Thyroid gland (tissue), 4 donors: Measurements from ENCODE around the gene API5. TPM values are rescaled to one million over a fixed set of nuclear protein-coding genes. Genes with fewer than 3 reads are reported as not detected.

ENCODE experiments used
- DNase-seq, 2 donors: peaks; one replicate each; pipeline ENCODE4 v3.0.0-alpha.2; 2019
- H3K27ac ChIP-seq, 3 donors: fragments of 200-600 bp; sonication (generic); 1 replicate in 2 of 3; 2 replicates in 1 of 3; pipeline ENCODE4 v1.5.1; 2016 to 2019; ENCODE audit warnings: mild to moderate bottlenecking in 1 of 3, moderate library complexity in 1 of 3
- H3K27me3 ChIP-seq: fragments of 200-600 bp; sonication (generic); one replicate; pipeline ENCODE4 v1.5.1; 2019
- H3K36me3 ChIP-seq, 2 donors: fragments of 200-600 bp; sonication (generic); one replicate each; pipeline ENCODE4 v1.5.1; 2016 to 2019
- H3K4me1 ChIP-seq, 2 donors: fragments of 200-600 bp; sonication (generic); one replicate each; pipeline ENCODE4 v1.5.1; 2017 to 2019
- H3K4me3 ChIP-seq, 3 donors: fragments of 200-600 bp; sonication (generic); replicated peaks in 1 of 3; 1 replicate in 2 of 3; 2 replicates in 1 of 3; pipeline ENCODE4 v1.5.1; 2016; ENCODE audit warnings: mild to moderate bottlenecking in 1 of 3
- H3K9me3 ChIP-seq: fragments of 200-600 bp; sonication (generic); one replicate; pipeline ENCODE4 v1.5.1; 2017
- POLR2A ChIP-seq, 2 donors: fragments of 450-650 bp; IDR thresholded peaks; one replicate each; pipeline ENCODE4 v1.6.1; 2017; ENCODE audit warnings: antibody characterized with exemption in 2 of 2, mild to moderate bottlenecking in 2 of 2, moderate library complexity in 1 of 2
- WGBS, 2 donors: methylation state at CpG; one replicate each; pipeline ENCODE4 v1.1.5; 2017; 5-methylcytosine and 5-hydroxymethylcytosine counted together
- intact Hi-C: fragments of 100-400 bp; cut with DNase I; formaldehyde crosslinking; loops from one replicate; pipeline ENCODE4 v1.15.1; 2023
- total RNA-seq, 4 donors: library from RNA; depleted of rRNA; stranded (reverse); fragments of >200 nt; gene quantifications; one replicate each; pipeline ENCODE4 v1.2.3, GENCODE V29; 2016
- TF ChIP-seq, protein P1 (sequence below), 6 experiments: fragments of 200-600 bp in 3 of 6; fragments of 450-650 bp in 3 of 6; sonication (generic) in 3 of 6; IDR thresholded peaks; one replicate each; pipeline ENCODE4 v1.5.1; 2016 to 2019; ENCODE audit warnings: antibody characterized with exemption in 6 of 6, mild to moderate bottlenecking in 2 of 6, inconsistent platforms in 1 of 6, moderate library complexity in 1 of 6

Gene API5
- total RNA-seq, 4 donors from 2014 or later, result 83.2 to 257 (median 143) TPM

DNA sequence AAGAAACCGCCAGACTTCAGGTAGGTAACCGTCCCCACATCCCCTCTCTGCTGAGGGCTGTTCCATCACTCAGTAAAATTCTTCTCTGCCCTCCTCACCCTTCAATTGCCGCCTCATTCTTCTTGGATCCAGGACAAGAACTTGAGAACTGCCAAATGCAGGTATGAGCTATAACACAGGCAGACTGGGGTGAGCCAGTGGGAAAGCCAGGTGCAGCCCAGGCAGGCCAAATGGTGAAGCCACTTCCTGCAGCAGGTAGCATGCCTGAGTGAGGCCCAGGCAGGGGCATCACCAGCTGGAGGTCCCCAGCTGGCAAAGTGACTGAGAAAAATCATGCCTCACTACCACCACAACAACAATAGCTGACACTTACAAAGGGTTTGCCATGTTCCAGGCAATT lies 22.4 kb upstream of the API5 start:
- 94 to 100% methylated on average over 3 of the region's 3 CpGs for WGBS, 2 donors
- no peaks in the 10 kb centered on the region for H3K36me3 ChIP-seq
- H3K9me3 ChIP-seq, result no peaks in the 10 kb centered on the region
- no peak for DNase-seq
- H3K27ac ChIP-seq, result no peak overlapping the region
- no peaks in the 10 kb centered on the region for H3K27me3 ChIP-seq
- no peaks in the 10 kb centered on the region for H3K4me1 ChIP-seq
- intact Hi-C loops, result no loop called here
- TF ChIP-seq, protein P1, sequence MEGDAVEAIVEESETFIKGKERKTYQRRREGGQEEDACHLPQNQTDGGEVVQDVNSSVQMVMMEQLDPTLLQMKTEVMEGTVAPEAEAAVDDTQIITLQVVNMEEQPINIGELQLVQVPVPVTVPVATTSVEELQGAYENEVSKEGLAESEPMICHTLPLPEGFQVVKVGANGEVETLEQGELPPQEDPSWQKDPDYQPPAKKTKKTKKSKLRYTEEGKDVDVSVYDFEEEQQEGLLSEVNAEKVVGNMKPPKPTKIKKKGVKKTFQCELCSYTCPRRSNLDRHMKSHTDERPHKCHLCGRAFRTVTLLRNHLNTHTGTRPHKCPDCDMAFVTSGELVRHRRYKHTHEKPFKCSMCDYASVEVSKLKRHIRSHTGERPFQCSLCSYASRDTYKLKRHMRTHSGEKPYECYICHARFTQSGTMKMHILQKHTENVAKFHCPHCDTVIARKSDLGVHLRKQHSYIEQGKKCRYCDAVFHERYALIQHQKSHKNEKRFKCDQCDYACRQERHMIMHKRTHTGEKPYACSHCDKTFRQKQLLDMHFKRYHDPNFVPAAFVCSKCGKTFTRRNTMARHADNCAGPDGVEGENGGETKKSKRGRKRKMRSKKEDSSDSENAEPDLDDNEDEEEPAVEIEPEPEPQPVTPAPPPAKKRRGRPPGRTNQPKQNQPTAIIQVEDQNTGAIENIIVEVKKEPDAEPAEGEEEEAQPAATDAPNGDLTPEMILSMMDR (IDR thresholded peaks at IDR 0.05), result no peak
- no peak for TF ChIP-seq POLR2A (IDR thresholded peaks at IDR 0.05)
- H3K4me3 ChIP-seq, result no peak overlapping the region

DNA sequence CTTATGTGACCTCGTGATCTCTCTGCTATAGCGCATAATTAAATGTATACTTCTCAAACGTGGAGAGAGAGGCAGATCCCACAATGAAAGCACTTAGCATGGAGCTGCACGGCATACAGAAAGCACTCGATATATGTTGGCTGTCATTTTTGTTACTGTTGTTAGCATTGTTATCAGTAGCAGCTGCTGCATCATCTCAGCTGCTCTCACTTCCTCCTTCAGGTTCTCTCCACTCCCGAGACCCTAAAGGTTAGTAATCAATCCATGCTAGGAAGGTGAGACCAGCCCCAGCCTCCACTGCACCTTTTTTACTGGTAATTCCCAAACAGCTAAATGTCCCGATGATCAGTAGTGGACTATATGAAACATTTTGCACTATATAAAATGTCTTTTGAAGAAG lies 13.4 kb upstream of the API5 start:
- 80 to 81% methylated on average over 7 of the region's 7 CpGs for WGBS, 2 donors
- intact Hi-C loops, result no loop called here
- Histone ChIP-seq H3K27me3 (no peaks in the 10 kb centered on the region), H3K9me3 (no peaks in the 10 kb centered on the region), H3K36me3 (no peaks in the 10 kb centered on the region), H3K27ac (no peak overlapping the region), H3K4me1 (no peaks in the 10 kb centered on the region), H3K4me3 (no peak overlapping the region)
- DNase-seq, result no peak
- no peak for TF ChIP-seq POLR2A (IDR thresholded peaks at IDR 0.05)
- TF ChIP-seq, protein P1 (IDR thresholded peaks at IDR 0.05), result no peak

DNA sequence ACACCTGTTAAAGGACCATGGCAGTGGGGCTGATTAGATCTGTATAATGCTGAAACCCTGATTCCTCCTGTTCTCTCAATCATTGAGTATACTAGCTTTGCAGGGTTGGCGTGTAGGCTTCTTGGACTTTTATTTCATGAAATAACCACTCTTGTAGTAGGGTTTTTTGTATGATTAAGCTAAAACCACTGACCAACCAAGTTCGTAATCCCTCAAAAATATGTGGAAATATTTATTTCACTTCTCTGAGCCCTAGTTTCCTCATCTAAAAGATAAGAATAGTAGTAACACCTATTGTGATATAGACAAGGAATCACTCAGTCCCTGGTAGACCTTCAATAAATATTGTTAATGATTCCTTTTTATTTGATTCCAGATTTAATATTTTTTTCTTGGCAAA lies 4.2 kb downstream of the API5 start:
- intact Hi-C loops, result loop anchor here (10.0 kb wide), 1 partner anchor 99 kb away; no protein-coding TSS in a partner anchor
- Histone ChIP-seq H3K4me1 (peaks cover 14 to 20% of the 10 kb centered on the region in 2 donors), H3K9me3 (no peaks in the 10 kb centered on the region), H3K27me3 (no peaks in the 10 kb centered on the region), H3K36me3 (peaks cover 0 to 7% of the 10 kb centered on the region in 2 donors), H3K27ac (no peak overlapping the region), H3K4me3 (no peak overlapping the region)
- no peak for DNase-seq
- no peak for TF ChIP-seq POLR2A (IDR thresholded peaks at IDR 0.05)
- TF ChIP-seq, protein P1 (IDR thresholded peaks at IDR 0.05), result no peak
- WGBS, 2 donors, result 89 to 92% methylated on average over 2 of the region's 2 CpGs

GRCh38 chr11:43316451-43316850 lies 4.7 kb downstream of the API5 start:
- H3K4me1 ChIP-seq, result peaks cover 13 to 18% of the 10 kb centered on the region in 2 donors
- intact Hi-C loops, result loop anchor here (10.0 kb wide), 1 partner anchor 98 kb away; no protein-coding TSS in a partner anchor
- no peak overlapping the region for H3K4me3 ChIP-seq
- H3K27me3 ChIP-seq, result no peaks in the 10 kb centered on the region
- DNase-seq, result no peak
- 92 to 94% methylated on average over 6 of the region's 6 CpGs for WGBS, 2 donors
- H3K9me3 ChIP-seq, result no peaks in the 10 kb centered on the region
- H3K36me3 ChIP-seq, result peaks cover under 1 to 10% of the 10 kb centered on the region in 2 donors
- TF ChIP-seq, protein P1 (IDR thresholded peaks at IDR 0.05), result no peak
- no peak for TF ChIP-seq POLR2A (IDR thresholded peaks at IDR 0.05)
- no peak overlapping the region for H3K27ac ChIP-seq

- H3K36me3 ChIP-seq, result peaks cover 62 to 75% of the 10 kb centered on the region in 2 donors
- no peak for TF ChIP-seq POLR2A (IDR thresholded peaks at IDR 0.05)
- TF ChIP-seq, protein P1 (IDR thresholded peaks at IDR 0.05), result no peak
- no peak overlapping the region for H3K27ac ChIP-seq
- DNase-seq, result no peak
- no peaks in the 10 kb centered on the region for H3K9me3 ChIP-seq
- no peaks in the 10 kb centered on the region for H3K27me3 ChIP-seq
- no peak overlapping the region for H3K4me3 ChIP-seq
- no peaks in the 10 kb centered on the region for H3K4me1 ChIP-seq
- WGBS, 2 donors, result 82 to 84% methylated on average over 2 of the region's 2 CpGs
- intact Hi-C loops, result no loop called here
Observed at GRCh38 chr11:43327987-43328386, 16.2 kb downstream of the API5 start.
